Keratinocyte (primary cell): ENCODE measurements around the gene URB2. TPM values are rescaled to one million over a fixed set of nuclear protein-coding genes. Genes with fewer than 3 reads are reported as not detected.

Experiments
- DNase-seq: peaks from one replicate; pipeline ENCODE4 v3.0.0-alpha.2; 2011; ENCODE audit warnings: low read depth, missing footprints, low spot score
- FAIRE-seq: peaks from 2 replicates; lab custom pipeline; 2011; peaks lifted over from hg19 to GRCh38; lab: Jason Lieb, UNC
- H2AFZ ChIP-seq: 2 replicates; pipeline ENCODE4 v1.6.0; 2012; ENCODE audit warnings: low read length, control low read depth, inconsistent platforms; ENCODE audit not compliant: control insufficient read depth
- H3K27ac ChIP-seq: 2 replicates; pipeline ENCODE4 v1.5.1; 2011; ENCODE audit warnings: low read length; ENCODE audit not compliant: control insufficient read depth, insufficient read depth
- H3K27me3 ChIP-seq: 3 replicates; pipeline ENCODE4 v1.6.0; 2011; ENCODE audit warnings: low read length; ENCODE audit not compliant: control insufficient read depth, insufficient read depth; ENCODE audit errors: extremely low read depth
- H3K36me3 ChIP-seq, 2 experiments: 2 replicates in 1 of 2; 3 replicates in 1 of 2; pipeline ENCODE4 v1.5.1; 2011; ENCODE audit warnings: low read length in 2 of 2, mild to moderate bottlenecking in 1 of 2; ENCODE audit not compliant: control insufficient read depth in 2 of 2, insufficient read depth in 2 of 2; ENCODE audit errors: extremely low read depth in 1 of 2
- H3K4me1 ChIP-seq: 3 replicates; pipeline ENCODE4 v1.5.1; 2011; ENCODE audit warnings: low read length; ENCODE audit not compliant: control insufficient read depth, insufficient read depth; ENCODE audit errors: extremely low read depth
- H3K4me2 ChIP-seq: 3 replicates; pipeline ENCODE4 v1.6.0; 2011; ENCODE audit warnings: low read depth, low read length; ENCODE audit not compliant: control insufficient read depth, insufficient read depth; ENCODE audit errors: extremely low read depth
- H3K4me3 ChIP-seq, 3 experiments: fragments of 200-600 bp in 1 of 3; sonication (generic) in 1 of 3; 2 replicates in 2 of 3; 3 replicates in 1 of 3; pipeline ENCODE4 v1.5.1; 2011 to 2016; ENCODE audit warnings: low read length in 3 of 3, mild to moderate bottlenecking in 3 of 3, control low read depth in 2 of 3, inconsistent platforms in 1 of 3, low read depth in 1 of 3, mixed read lengths in 1 of 3, mixed run types in 1 of 3, moderate library complexity in 1 of 3; ENCODE audit not compliant: control insufficient read depth in 2 of 3, insufficient read depth in 2 of 3; ENCODE audit errors: extremely low read depth in 1 of 3
- H3K79me2 ChIP-seq: 2 replicates; pipeline ENCODE4 v1.6.0; 2012; ENCODE audit warnings: low read length; ENCODE audit not compliant: control insufficient read depth, insufficient read depth
- H3K9ac ChIP-seq: 3 replicates; pipeline ENCODE4 v1.6.0; 2011; ENCODE audit warnings: low read length; ENCODE audit not compliant: control insufficient read depth, insufficient read depth; ENCODE audit errors: extremely low read depth
- H3K9me1 ChIP-seq: 3 replicates; pipeline ENCODE4 v1.6.0; 2011; ENCODE audit warnings: low read length; ENCODE audit not compliant: control insufficient read depth, insufficient read depth; ENCODE audit errors: extremely low read depth
- H3K9me3 ChIP-seq: 2 replicates; pipeline ENCODE4 v1.5.1; 2012; ENCODE audit warnings: low read depth, low read length; ENCODE audit not compliant: control insufficient read depth
- H4K20me1 ChIP-seq: 3 replicates; pipeline ENCODE4 v1.6.0; 2011; ENCODE audit warnings: low read length; ENCODE audit not compliant: control insufficient read depth, insufficient read depth; ENCODE audit errors: extremely low read depth
- EZH2 ChIP-seq: IDR thresholded peaks from one replicate; pipeline ENCODE4 v1.6.1; 2012; ENCODE audit warnings: inconsistent platforms, mild to moderate bottlenecking, low read length, moderate library complexity
- dilution Hi-C: fragments of 300-500 bp; cut with MboI; formaldehyde crosslinking; loops from one replicate; pipeline ENCODE4 v1.7.0; 2020; ENCODE audit warnings: low sequenced_read_pairs; ENCODE audit not compliant: extremely low pct_ligation_motif_present
- polyA plus RNA-seq, 5 experiments: library from polyadenylated mRNA; depleted of rRNA in 3 of 5; stranded (reverse) in 3 of 5; stranded (forward) in 1 of 5; unstranded in 1 of 5; fragments of >200 nt; gene quantifications; 1 replicate in 1 of 5; 2 replicates in 3 of 5; 3 replicates in 1 of 5; pipeline versions ENCODE4 v1.2.1 to v1.2.3, GENCODE V29; 2011 to 2012; ENCODE audit warnings: missing spikeins in 2 of 5, low read depth in 1 of 5, low replicate concordance in 1 of 5
- TF ChIP-seq, protein P1 (sequence below), 3 experiments: IDR thresholded peaks in 1 of 3; conservative IDR thresholded peaks in 1 of 3; optimal IDR thresholded peaks in 1 of 3; 2 replicates in 2 of 3; 3 replicates in 1 of 3; pipeline versions ENCODE3 to v1.5.1; 2011; ENCODE audit warnings: low read length in 3 of 3, mild to moderate bottlenecking in 3 of 3, moderate library complexity in 2 of 3, control low read depth in 1 of 3, inconsistent platforms in 1 of 3; ENCODE audit not compliant: insufficient read depth in 2 of 3; ENCODE audit errors: extremely low read depth in 1 of 3

Gene URB2
- polyA plus RNA-seq, 1 donor (not counting 4 experiments of a cell fraction or from before 2014, with no cell fraction given) = 8.5 TPM

DNA sequence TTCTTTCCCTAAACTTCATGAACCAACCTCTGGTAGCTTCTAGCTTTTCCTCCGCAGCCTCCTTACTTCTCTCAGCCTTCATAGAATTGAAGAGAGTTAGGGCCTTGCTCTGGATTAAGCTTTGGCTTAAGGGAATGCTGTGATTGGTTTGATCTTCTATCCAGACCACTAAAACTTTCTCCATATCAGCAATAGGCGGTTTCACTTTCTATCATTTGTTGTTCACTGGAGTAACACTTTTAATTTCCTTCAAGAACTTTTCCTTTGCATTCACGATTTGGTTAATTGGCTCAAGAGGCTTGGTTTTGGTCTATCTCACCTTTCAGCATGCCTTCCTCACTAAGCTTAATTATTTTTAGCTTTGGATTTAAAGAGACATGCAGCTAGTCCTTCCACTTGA, 5.1 kb downstream of the URB2 start:
- DNase-seq = no peak
- FAIRE-seq = no peak
- no peak overlapping the region for H3K4me2 ChIP-seq
- TF ChIP-seq EZH2 = no peak
- TF ChIP-seq, protein P1, sequence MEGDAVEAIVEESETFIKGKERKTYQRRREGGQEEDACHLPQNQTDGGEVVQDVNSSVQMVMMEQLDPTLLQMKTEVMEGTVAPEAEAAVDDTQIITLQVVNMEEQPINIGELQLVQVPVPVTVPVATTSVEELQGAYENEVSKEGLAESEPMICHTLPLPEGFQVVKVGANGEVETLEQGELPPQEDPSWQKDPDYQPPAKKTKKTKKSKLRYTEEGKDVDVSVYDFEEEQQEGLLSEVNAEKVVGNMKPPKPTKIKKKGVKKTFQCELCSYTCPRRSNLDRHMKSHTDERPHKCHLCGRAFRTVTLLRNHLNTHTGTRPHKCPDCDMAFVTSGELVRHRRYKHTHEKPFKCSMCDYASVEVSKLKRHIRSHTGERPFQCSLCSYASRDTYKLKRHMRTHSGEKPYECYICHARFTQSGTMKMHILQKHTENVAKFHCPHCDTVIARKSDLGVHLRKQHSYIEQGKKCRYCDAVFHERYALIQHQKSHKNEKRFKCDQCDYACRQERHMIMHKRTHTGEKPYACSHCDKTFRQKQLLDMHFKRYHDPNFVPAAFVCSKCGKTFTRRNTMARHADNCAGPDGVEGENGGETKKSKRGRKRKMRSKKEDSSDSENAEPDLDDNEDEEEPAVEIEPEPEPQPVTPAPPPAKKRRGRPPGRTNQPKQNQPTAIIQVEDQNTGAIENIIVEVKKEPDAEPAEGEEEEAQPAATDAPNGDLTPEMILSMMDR (optimal IDR thresholded peaks at IDR 0.05 in 1 of 3, IDR thresholded peaks at IDR 0.05 in 1 of 3, conservative IDR thresholded peaks at IDR 0.05 in 1 of 3; ENCODE audit: extremely low read depth in 1 of 3, insufficient read depth in 2 of 3, low read length in 3 of 3) = no peak
- no peaks in the 10 kb centered on the region for H3K27me3 ChIP-seq
- no peak overlapping the region for H3K27ac ChIP-seq
- H3K36me3 ChIP-seq = peaks cover 14 to 16% of the 10 kb centered on the region in 2 experiments
- H3K9ac ChIP-seq = no peak overlapping the region
- H3K4me1 ChIP-seq = no peaks in the 10 kb centered on the region
- no peaks in the 10 kb centered on the region for H4K20me1 ChIP-seq
- dilution Hi-C loops = no loop called here
- H3K4me3 ChIP-seq = no peak overlapping the region
- no peaks in the 10 kb centered on the region for H3K9me1 ChIP-seq
- H3K9me3 ChIP-seq = no peaks in the 10 kb centered on the region
- H2AFZ ChIP-seq = no peak overlapping the region
- peaks cover 63% of the 10 kb centered on the region for H3K79me2 ChIP-seq

DNA sequence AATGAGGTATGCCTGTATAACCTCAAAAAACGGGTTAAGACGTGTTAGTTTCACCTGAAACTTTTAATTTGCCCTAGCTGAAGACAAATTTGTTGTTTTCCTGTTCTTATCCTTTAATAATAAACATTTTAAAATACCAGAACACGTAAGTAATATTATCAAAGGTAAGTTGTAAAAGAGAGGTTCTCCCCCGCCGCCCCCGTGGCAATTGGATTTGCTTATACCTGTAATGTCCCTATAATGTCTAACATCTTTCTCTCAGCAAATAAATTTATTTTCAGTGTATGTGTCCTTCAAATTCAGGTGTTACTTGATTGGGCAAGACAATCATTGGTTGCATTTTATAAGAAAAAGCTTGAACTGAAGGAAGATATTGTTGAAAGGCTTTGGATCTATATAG, 5.9 kb downstream of the URB2 start:
- H3K4me1 ChIP-seq = no peaks in the 10 kb centered on the region
- dilution Hi-C loops = no loop called here
- peaks cover 60% of the 10 kb centered on the region for H3K79me2 ChIP-seq
- H3K27ac ChIP-seq = no peak overlapping the region
- FAIRE-seq = no peak
- no peak overlapping the region for H3K9ac ChIP-seq
- H2AFZ ChIP-seq = no peak overlapping the region
- H4K20me1 ChIP-seq = no peaks in the 10 kb centered on the region
- no peak overlapping the region for H3K4me3 ChIP-seq
- no peak overlapping the region for H3K4me2 ChIP-seq
- TF ChIP-seq, protein P1 (optimal IDR thresholded peaks at IDR 0.05 in 1 of 3, IDR thresholded peaks at IDR 0.05 in 1 of 3, conservative IDR thresholded peaks at IDR 0.05 in 1 of 3; ENCODE audit: extremely low read depth in 1 of 3, insufficient read depth in 2 of 3, low read length in 3 of 3) = no peak
- TF ChIP-seq EZH2 = no peak
- DNase-seq = no peak
- H3K27me3 ChIP-seq = no peaks in the 10 kb centered on the region
- H3K36me3 ChIP-seq = peaks cover 18 to 23% of the 10 kb centered on the region in 2 experiments
- H3K9me3 ChIP-seq = no peaks in the 10 kb centered on the region
- no peaks in the 10 kb centered on the region for H3K9me1 ChIP-seq
